HCT116 (cell line): ENCODE data around the gene KIAA0825. TPM values are rescaled to one million over a fixed set of nuclear protein-coding genes. Genes with fewer than 3 reads are reported as not detected.

Source experiments
- ATAC-seq: fragments of 200-7000 bp; cut with Tn5 transposase; 2 replicates; pipeline ENCODE4 v1.9.1; 2020; ENCODE audit warnings: mild to moderate bottlenecking, moderate library complexity
- BruUV-seq: library from RNA; stranded (reverse); fragments of 400-500 nt; replicated peaks from 2 replicates; lab custom pipeline; 2021; lab: Mats Ljungman, UMichigan
- CTCF ChIA-PET: fragments of 300-600 bp; sonication (Branson Sonifier 250); formaldehyde crosslinking; loops from one replicate; lab custom pipeline; 2021; ENCODE audit warnings: antibody characterized with exemption; lab: Charles Lee
- POLR2A ChIA-PET: fragments of 300-600, 350-600 bp; sonication (Branson Sonifier 250); formaldehyde crosslinking; loops from one replicate; lab custom pipeline; 2021; ENCODE audit warnings: antibody characterized with exemption; lab: Charles Lee
- RAD21 ChIA-PET, 2 experiments: fragments of 300-600 bp; sonication (Branson Sonifier 250); formaldehyde crosslinking; loops; one replicate each; lab custom pipeline; 2023; ENCODE audit warnings: low total read pairs in 2 of 2; ENCODE audit not compliant: uncharacterized antibody in 2 of 2, unreplicated experiment in 2 of 2, low non-redundant PET in 1 of 2; lab: Charles Lee
- DNase-seq: peaks from one replicate; pipeline ENCODE4 v3.0.0-alpha.2; 2010; ENCODE audit warnings: low read depth, low spot score
- H2AFZ ChIP-seq: fragments of 200-600 bp; shearing (Covaris generic), sonication (generic); 2 replicates; pipeline ENCODE4 v1.6.1; 2017; ENCODE audit warnings: low read depth, mixed run types, mixed read lengths, antibody characterized with exemption, low read length; ENCODE audit not compliant: poor library complexity, severe bottlenecking
- H3K27ac ChIP-seq: 2 replicates; pipeline ENCODE4 v1.5.1; 2012; ENCODE audit warnings: low read depth, low read length
- H3K27me3 ChIP-seq: fragments of 200-600 bp; sonication (generic); 2 replicates; pipeline ENCODE4 v1.6.1; 2016; ENCODE audit warnings: mixed run types, low read length, mixed read lengths; ENCODE audit not compliant: insufficient read depth
- H3K36me3 ChIP-seq, 2 experiments: fragments of 200-500 bp in 1 of 2; fragments of 200-600 bp in 1 of 2; sonication (Bioruptor generic) in 1 of 2; sonication (generic) in 1 of 2; 2 replicates each; pipeline versions ENCODE4 v1.5.1 to v1.6.1; 2014 to 2016; ENCODE audit warnings: low read length in 2 of 2, inconsistent platforms in 1 of 2, mixed read lengths in 1 of 2, mixed run types in 1 of 2; ENCODE audit not compliant: insufficient read depth in 2 of 2, control insufficient read depth in 1 of 2
- H3K4me1 ChIP-seq, 2 experiments: fragments of 200-600 bp in 1 of 2; sonication (generic) in 1 of 2; 2 replicates each; pipeline versions ENCODE4 v1.5.1 to v1.6.1; 2012 to 2017; ENCODE audit warnings: low read length in 2 of 2, inconsistent platforms in 1 of 2, mild to moderate bottlenecking in 1 of 2, mixed read lengths in 1 of 2, mixed run types in 1 of 2, moderate library complexity in 1 of 2; ENCODE audit not compliant: insufficient read depth in 2 of 2, control insufficient read depth in 1 of 2
- H3K4me2 ChIP-seq: fragments of 200-600 bp; sonication (generic); 2 replicates; pipeline ENCODE4 v1.6.1; 2017; ENCODE audit warnings: mixed run types, low read length, mixed read lengths
- H3K4me3 ChIP-seq, 2 experiments: fragments of 200-600 bp in 1 of 2; sonication (generic) in 1 of 2; replicated peaks in 1 of 2; 2 replicates each; pipeline ENCODE4 v1.5.1; 2011 to 2016; ENCODE audit warnings: low read length in 2 of 2, control low read depth in 1 of 2, low read depth in 1 of 2, mild to moderate bottlenecking in 1 of 2, mixed read lengths in 1 of 2, mixed run types in 1 of 2
- H3K79me2 ChIP-seq: fragments of 200-600 bp; sonication (generic); 2 replicates; pipeline ENCODE4 v1.6.1; 2017; ENCODE audit warnings: mild to moderate bottlenecking, mixed run types, low read length, moderate library complexity, mixed read lengths; ENCODE audit not compliant: insufficient read depth
- H3K9ac ChIP-seq: fragments of 200-600 bp; sonication (generic); 2 replicates; pipeline ENCODE4 v1.6.1; 2016; ENCODE audit warnings: low read length, mixed read lengths
- H3K9me2 ChIP-seq: fragments of 200-600 bp; sonication (generic), shearing (Covaris generic); 2 replicates; pipeline ENCODE4 v1.6.1; 2017; ENCODE audit warnings: mixed run types, mild to moderate bottlenecking, moderate library complexity; ENCODE audit not compliant: insufficient read depth
- H3K9me3 ChIP-seq, 2 experiments: fragments of 200-500 bp in 1 of 2; fragments of 200-600 bp in 1 of 2; sonication (Bioruptor generic) in 1 of 2; sonication (generic) in 1 of 2; 2 replicates each; pipeline ENCODE4 v1.6.1; 2014 to 2017; ENCODE audit warnings: low read length in 2 of 2, mixed read lengths in 2 of 2, inconsistent platforms in 1 of 2, low read depth in 1 of 2, mild to moderate bottlenecking in 1 of 2, mixed run types in 1 of 2, moderate library complexity in 1 of 2; ENCODE audit not compliant: control insufficient read depth in 1 of 2, insufficient read depth in 1 of 2
- H4K20me1 ChIP-seq: fragments of 200-600 bp; sonication (generic), shearing (Covaris generic); 2 replicates; pipeline ENCODE4 v1.6.1; 2017; ENCODE audit warnings: mixed run types, mild to moderate bottlenecking, moderate library complexity; ENCODE audit not compliant: insufficient read depth
- CEBPB ChIP-seq: IDR thresholded peaks from 2 replicates; pipeline ENCODE4 v1.6.1; 2012; ENCODE audit warnings: low read depth
- ELF1 ChIP-seq: IDR thresholded peaks from 2 replicates; pipeline ENCODE4 v1.6.1; 2012; ENCODE audit warnings: low read depth, borderline replicate concordance
- EZH2phosphoT487 ChIP-seq: fragments of 200-600 bp; IDR thresholded peaks from 2 replicates; pipeline ENCODE4 v1.6.1; 2018; ENCODE audit warnings: antibody characterized with exemption, borderline replicate concordance
- JUND ChIP-seq: IDR thresholded peaks from 2 replicates; pipeline ENCODE4 v1.6.1; 2012
- POLR2A ChIP-seq: IDR thresholded peaks from 2 replicates; pipeline ENCODE4 v1.7.0; 2011; ENCODE audit warnings: borderline replicate concordance; ENCODE audit not compliant: insufficient read depth, insufficient read length; ENCODE audit errors: extremely low read depth
- POLR2AphosphoS5 ChIP-seq: IDR thresholded peaks from 2 replicates; pipeline ENCODE4 v1.6.1; 2011; ENCODE audit warnings: mild to moderate bottlenecking, low read depth, low read length, moderate library complexity
- RAD21 ChIP-seq: IDR thresholded peaks from 2 replicates; pipeline ENCODE4 v1.6.1; 2012; ENCODE audit warnings: low read depth, mild to moderate bottlenecking
- SP1 ChIP-seq: IDR thresholded peaks from 2 replicates; pipeline ENCODE4 v1.6.1; 2012; ENCODE audit warnings: low read depth
- ZNF274 ChIP-seq: fragments of 200-500 bp; sonication (Bioruptor generic); IDR thresholded peaks from 2 replicates; pipeline ENCODE4 v1.6.1; 2014; ENCODE audit warnings: mild to moderate bottlenecking, low read depth, low read length, inconsistent platforms
- intact Hi-C: fragments of 100-400 bp; cut with micrococcal nuclease; formaldehyde crosslinking; loops from 2 replicates; pipeline ENCODE4 v1.10.0; 2022
- total RNA-seq: library from RNA; stranded (reverse); gene quantifications from one replicate; pipeline ENCODE4 v1.2.1, GENCODE V29; 2021; ENCODE audit not compliant: unreplicated experiment
- TF ChIP-seq, protein P1 (sequence below), 3 experiments: fragments of 200-600 bp in 1 of 3; sonication (generic) in 1 of 3; IDR thresholded peaks in 2 of 3; conservative IDR thresholded peaks in 1 of 3; 2 replicates each; pipeline ENCODE4 v1.5.1; 2012 to 2017; ENCODE audit warnings: low read depth in 2 of 3, low read length in 2 of 3, antibody characterized with exemption in 1 of 3, borderline replicate concordance in 1 of 3, control low read depth in 1 of 3, mild to moderate bottlenecking in 1 of 3, mixed read lengths in 1 of 3, mixed run types in 1 of 3, moderate library complexity in 1 of 3; ENCODE audit not compliant: insufficient read depth in 1 of 3
- TF ChIP-seq, protein P2 (sequence below): IDR thresholded peaks from 2 replicates; pipeline ENCODE4 v1.6.1; 2011; ENCODE audit warnings: mild to moderate bottlenecking, low read length, moderate library complexity; ENCODE audit not compliant: insufficient replicate concordance; ENCODE audit errors: extremely low read depth

Gene KIAA0825
- total RNA-seq, 1 experiment from 2014 or later = 1.4 TPM

DNA sequence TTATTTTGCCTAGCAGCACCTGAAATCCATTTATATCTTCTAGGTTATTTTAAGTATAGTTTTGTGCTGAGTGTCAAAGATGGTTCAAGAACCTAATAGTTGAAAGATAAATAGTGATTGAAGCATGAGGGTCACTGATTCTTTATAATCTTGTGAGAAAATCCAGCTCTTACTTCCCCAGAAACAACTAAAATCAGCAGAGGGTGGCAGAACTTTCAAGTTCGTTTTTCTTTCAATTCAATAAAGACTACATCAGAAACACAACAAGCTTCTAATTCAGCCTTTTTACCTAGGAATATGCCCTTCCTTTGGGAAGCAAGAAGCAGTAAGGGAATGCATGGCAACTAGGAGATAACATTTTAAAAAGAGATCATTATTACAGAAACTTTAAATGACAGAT is 202.6 kb downstream of the KIAA0825 start:
- H4K20me1 ChIP-seq = no peaks in the 10 kb centered on the region
- no peak overlapping the region for H2AFZ ChIP-seq
- no peak overlapping the region for H3K4me2 ChIP-seq
- ChIA-PET POLR2A (no interaction called here), RAD21 (no interaction called here), CTCF (no interaction called here)
- no peaks in the 10 kb centered on the region for H3K9me3 ChIP-seq
- H3K4me1 ChIP-seq = no peaks in the 10 kb centered on the region
- intact Hi-C loops = no loop called here
- no peaks in the 10 kb centered on the region for H3K9me2 ChIP-seq
- no peak overlapping the region for H3K9ac ChIP-seq
- H3K4me3 ChIP-seq = no peak overlapping the region
- H3K27me3 ChIP-seq = no peaks in the 10 kb centered on the region
- no peaks in the 10 kb centered on the region for H3K36me3 ChIP-seq
- BruUV-seq = no TSS peak
- no peaks in the 10 kb centered on the region for H3K79me2 ChIP-seq
- ATAC-seq = no peak
- DNase-seq = no peak
- TF ChIP-seq POLR2AphosphoS5 = no peak
- TF ChIP-seq EZH2phosphoT487 = no peak
- no peak for TF ChIP-seq ELF1
- no peak overlapping the region for H3K27ac ChIP-seq

DNA sequence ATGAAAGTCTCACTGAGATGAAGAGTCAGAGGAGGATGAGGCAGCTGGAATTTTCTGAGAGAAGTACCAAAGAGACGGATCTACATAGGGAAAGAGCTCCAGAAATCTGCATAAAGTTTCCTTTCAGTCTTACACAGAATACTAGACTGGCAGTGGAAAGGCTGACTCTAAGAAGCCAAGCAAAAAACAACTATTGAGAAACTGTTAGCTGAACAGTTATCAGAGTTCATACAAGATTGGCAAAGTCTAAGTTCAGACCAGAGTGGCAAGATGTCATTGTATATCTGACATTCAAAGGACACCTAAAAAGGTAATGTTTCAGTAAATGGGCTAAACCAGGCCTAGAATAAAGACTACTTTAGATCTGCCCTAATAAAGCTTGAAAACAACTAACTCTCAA is 209.0 kb downstream of the KIAA0825 start:
- ChIA-PET POLR2A (interaction anchor here (0.5 kb wide), 1 partner anchor 320 kb away, joined by 5 read pairs; no protein-coding TSS in a partner anchor), CTCF (no interaction called here)

More for the DNA sequence above, 209.0 kb downstream of the KIAA0825 start:
- H3K9me2 ChIP-seq = no peaks in the 10 kb centered on the region
- ATAC-seq = no peak
- H3K9me3 ChIP-seq = no peaks in the 10 kb centered on the region
- RAD21 ChIA-PET = no interaction called here
- H3K36me3 ChIP-seq = no peaks in the 10 kb centered on the region
- DNase-seq = no peak
- H3K27me3 ChIP-seq = no peaks in the 10 kb centered on the region
- H3K4me3 ChIP-seq = no peak overlapping the region
- no peak overlapping the region for H3K27ac ChIP-seq
- H3K79me2 ChIP-seq = no peaks in the 10 kb centered on the region
- TF ChIP-seq, protein P1, sequence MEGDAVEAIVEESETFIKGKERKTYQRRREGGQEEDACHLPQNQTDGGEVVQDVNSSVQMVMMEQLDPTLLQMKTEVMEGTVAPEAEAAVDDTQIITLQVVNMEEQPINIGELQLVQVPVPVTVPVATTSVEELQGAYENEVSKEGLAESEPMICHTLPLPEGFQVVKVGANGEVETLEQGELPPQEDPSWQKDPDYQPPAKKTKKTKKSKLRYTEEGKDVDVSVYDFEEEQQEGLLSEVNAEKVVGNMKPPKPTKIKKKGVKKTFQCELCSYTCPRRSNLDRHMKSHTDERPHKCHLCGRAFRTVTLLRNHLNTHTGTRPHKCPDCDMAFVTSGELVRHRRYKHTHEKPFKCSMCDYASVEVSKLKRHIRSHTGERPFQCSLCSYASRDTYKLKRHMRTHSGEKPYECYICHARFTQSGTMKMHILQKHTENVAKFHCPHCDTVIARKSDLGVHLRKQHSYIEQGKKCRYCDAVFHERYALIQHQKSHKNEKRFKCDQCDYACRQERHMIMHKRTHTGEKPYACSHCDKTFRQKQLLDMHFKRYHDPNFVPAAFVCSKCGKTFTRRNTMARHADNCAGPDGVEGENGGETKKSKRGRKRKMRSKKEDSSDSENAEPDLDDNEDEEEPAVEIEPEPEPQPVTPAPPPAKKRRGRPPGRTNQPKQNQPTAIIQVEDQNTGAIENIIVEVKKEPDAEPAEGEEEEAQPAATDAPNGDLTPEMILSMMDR (IDR thresholded peaks at IDR 0.05 in 2 of 3, conservative IDR thresholded peaks at IDR 0.05 in 1 of 3; ENCODE audit: borderline replicate concordance in 1 of 3, insufficient read depth in 1 of 3, low read depth in 2 of 3, low read length in 2 of 3) = no peak
- TF ChIP-seq CEBPB (no peak), SP1 (no peak), POLR2A (no peak), JUND (no peak), ZNF274 (no peak), RAD21 (no peak)
- TF ChIP-seq, protein P2, sequence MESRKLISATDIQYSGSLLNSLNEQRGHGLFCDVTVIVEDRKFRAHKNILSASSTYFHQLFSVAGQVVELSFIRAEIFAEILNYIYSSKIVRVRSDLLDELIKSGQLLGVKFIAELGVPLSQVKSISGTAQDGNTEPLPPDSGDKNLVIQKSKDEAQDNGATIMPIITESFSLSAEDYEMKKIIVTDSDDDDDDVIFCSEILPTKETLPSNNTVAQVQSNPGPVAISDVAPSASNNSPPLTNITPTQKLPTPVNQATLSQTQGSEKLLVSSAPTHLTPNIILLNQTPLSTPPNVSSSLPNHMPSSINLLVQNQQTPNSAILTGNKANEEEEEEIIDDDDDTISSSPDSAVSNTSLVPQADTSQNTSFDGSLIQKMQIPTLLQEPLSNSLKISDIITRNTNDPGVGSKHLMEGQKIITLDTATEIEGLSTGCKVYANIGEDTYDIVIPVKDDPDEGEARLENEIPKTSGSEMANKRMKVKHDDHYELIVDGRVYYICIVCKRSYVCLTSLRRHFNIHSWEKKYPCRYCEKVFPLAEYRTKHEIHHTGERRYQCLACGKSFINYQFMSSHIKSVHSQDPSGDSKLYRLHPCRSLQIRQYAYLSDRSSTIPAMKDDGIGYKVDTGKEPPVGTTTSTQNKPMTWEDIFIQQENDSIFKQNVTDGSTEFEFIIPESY = no peak
- H2AFZ ChIP-seq = no peak overlapping the region
- no peak overlapping the region for H3K9ac ChIP-seq
- no TSS peak for BruUV-seq
- no peaks in the 10 kb centered on the region for H3K4me1 ChIP-seq
- H4K20me1 ChIP-seq = no peaks in the 10 kb centered on the region
- intact Hi-C loops = no loop called here
- no peak overlapping the region for H3K4me2 ChIP-seq
